NCI-H128 (cell line): ENCODE measurements around the gene SUPT5H.

Experiments used
- DNase-seq: peaks from one replicate; lab custom pipeline; 2025; ENCODE audit not compliant: unreplicated experiment; lab: John Stamatoyannopoulos, UW

Gene SUPT5H

DNA sequence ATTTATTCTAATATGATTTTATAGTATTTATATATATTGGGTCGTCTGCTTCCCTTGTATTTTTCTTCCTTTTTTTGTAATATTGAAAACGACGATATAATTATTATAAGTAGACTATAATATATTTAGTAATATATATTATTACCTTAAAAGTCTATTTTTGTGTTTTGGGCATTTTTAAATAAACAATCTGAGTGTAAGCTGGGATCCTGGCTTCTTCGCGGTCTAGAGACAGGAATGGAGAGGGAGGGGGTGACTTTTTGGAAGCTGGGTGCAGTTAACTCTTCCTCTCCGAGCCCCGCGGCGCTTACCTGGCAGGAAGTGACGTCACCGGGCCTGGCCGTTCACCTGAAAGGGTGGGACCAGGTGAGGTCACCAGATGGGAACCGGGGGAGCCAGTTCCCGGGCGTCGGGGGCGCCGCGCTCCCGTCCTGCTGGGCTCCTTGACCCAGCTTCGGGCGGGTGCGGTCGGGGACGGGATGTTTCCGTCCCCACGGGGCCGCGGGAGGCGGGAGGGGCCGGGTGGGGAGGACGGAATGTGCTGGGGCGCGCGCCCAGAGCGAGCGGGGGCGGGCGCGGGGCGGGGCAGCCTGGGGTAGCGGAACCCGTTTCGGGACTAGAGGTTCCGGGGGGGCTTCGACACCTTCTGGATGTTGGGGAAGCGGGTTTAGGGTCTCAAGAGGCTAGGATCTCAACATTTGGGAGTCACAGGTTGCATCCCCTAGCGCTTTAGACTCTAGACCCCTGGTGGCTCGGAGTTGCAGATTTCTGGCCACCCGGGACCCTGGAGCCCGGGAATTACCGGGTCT, 36.0 kb upstream of the SUPT5H start:
- peak; percentile 91 for DNase-seq

DNA sequence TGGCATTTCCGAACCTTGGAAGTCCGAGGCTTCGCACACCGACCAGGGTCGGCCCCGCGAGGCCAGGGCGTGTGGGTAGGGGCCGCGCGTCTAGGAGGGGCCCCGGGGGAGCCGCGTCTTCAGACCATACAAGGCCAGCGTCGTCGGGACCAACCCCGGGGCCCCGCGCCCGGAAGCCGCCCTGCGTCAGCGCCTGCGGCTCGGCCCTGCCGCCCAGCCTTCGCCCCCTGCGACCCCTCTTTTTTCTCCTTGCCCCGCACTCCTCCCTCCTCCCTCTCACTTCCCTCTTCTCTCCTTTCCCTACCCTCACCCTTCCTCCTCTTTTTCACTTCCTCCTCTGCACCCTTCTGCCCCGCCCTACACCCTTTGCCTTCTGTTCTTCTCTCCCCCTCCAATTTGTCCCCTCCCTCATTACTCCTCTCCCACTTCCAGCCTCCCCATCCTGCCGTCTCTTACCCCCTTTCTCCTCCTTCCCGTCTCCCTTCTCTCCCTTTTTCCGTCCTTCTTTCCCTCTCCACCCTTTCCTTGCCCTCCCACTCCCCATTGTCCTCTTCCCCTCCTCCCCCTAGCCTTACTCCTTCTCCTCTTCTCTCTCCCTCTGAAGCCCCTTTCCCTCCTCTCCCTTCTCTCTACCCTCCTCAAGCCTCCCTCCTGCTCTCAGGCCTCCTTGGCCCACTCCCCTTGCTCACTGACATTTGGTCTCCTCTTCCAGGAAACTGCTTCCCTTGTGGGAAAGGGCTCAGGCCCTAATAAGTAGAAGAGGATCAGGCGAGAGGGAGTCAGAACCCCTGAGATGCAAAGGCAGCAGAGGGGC, 35.2 kb upstream of the SUPT5H start:
- peak; percentile 5 for DNase-seq

DNA sequence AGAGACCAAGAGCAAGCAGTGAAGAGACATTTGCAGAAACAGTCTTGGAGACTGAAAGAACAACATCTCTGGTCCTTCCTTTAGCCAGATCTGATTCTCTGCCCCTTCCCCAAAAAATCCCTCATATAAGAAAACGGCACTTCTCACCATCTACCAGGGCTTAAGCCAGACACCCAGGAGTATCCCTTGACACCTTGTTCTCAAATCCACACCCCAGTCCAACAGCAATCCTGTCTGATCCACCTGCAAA, 34.6 kb upstream of the SUPT5H start:
- DNase-seq, result no peak

DNA sequence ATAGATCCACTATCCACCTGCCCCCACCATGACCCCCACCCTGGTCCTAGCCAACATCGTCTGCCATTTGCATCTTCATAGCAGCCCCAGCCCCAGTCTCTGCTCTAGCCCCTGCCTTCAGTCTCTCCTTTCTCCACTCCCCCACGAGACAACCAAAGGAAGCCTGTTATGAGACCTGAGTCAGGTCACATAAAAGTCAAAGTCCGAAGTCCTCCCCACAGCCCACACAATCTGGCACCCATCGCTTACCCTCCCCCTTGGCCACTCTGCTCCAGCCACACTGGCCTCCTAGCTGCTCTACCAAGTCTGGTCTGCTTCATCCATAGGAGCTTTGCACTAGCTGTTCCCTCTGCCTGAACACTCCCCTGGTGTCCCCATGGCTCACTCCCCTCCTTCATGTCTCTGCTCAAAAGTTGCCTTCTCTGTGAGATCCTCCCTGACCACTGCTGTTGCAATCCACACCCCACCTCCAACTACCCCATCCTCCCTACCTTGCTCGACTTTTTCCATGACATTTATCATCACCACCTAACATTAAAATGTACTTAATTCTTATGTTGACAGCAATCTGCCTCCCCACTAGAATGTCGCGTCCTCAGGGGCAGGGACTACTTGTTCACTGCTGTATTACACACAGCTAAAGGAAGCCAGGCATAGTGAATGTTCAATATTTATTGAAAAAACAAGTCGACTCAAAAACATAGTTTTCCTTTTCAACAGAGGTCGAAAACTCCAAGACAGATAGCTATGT, 34.1 kb upstream of the SUPT5H start:
- no peak for DNase-seq

DNA sequence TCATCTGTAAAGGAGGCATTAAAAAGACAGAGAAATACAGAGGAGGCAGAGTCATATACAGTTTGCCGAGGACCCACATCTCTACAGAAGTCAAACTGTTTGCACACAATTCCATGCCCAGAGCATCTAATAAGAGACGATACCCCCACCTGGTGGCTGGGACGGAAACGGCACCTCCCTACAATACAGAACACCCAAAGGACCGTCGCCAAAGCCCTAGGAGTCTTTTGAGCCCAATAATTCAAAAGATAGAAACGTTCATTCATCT, 33.6 kb upstream of the SUPT5H start:
- peak; percentile 85 for DNase-seq

DNA sequence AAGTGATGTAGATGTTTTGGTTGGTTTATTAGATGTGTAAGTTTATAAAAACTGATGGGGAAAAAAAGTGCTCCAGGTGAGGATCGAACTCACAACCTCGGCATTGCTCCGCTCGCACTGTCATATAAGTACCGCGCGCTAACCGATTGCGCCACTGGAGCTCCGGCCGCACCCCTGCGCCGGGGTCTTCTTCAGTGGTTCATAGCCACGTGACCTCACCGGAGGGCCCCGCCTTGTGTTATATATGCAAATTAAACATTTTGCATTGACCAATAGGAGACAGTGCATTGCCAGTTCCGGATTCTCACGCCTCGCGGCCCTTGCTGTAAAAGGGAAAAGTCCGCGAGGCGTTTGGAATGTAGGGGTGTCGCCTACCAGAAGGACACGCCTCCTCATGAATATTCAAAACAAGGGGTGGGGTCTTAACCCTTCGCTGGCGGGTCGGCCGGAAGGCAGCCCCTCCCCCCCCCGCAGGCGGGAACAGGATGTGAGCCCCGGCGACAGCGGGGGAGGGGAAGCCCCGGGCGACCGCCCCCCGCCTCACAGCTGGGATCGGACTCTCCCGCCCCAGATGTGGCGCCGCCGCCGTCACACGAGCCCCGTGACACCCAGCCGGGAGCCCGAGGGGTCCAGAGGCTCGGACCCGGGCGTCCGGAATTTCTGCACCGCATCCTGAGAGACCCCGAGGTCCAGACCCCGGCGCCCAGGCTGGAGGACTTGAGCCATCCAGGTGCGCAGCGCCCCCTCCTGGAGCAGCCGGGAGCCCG, 33.1 kb upstream of the SUPT5H start, which contains the start of gene PLEKHG2:
Gene PLEKHG2, plus strand, starts transcription at position 570 of the 767 bp plus-strand sequence. CDS start 1,418 bp downstream, outside the sequence.
- peak; percentile 98 for DNase-seq

DNA sequence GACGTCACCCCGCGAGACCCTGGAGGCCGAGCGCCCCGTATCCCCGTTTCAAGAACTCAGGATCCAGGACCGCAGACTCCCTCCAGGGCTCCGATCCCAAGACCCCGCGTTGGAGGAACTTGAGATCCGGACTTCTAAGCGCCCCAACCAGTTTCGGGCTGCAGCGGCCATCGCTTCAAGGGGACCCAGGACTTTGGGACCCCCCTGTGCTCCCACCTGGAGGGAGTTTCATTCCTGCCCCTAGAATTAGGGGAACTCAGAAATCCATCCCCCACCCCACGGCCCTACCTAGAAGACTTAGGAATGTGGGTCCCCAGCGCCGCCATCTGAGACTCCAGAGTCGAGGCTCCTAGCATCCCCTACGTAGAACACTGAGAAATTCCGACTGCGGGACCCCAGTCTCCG, 32.5 kb upstream of the SUPT5H start:
- no peak for DNase-seq

DNA sequence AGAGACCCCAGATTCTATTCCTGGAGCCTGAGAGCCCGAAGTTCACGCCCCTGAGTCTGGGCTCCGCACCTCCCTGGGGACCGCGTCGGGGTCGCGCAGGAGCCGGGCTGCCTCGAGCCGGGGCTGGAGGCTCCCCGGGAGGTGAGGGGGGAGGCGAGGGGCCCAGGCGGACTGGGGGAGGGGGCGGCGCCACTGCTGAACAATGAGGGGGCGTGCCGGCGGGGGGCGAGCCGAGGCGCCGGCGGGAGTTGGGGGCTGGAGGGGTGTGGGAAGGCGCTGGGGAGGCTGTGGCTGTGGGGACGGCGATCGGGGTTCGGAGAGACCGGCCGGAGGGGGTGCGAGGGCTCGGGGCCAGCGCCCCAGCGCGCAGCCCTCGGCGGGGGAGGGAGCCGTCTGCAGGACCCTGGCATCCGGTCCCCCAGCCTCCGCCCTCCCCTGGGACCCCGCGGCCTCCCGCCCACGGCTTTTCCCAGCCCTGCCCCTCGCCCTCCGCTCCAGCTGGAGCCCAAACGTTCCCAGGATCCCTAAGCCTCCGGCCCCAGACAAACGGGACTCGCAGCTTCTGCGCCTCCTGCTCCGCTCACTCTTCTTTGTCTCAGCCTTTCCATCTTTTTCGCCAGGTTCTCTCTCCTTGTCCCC, 32.0 kb upstream of the SUPT5H start:
- DNase-seq, result peak; percentile 40

DNA sequence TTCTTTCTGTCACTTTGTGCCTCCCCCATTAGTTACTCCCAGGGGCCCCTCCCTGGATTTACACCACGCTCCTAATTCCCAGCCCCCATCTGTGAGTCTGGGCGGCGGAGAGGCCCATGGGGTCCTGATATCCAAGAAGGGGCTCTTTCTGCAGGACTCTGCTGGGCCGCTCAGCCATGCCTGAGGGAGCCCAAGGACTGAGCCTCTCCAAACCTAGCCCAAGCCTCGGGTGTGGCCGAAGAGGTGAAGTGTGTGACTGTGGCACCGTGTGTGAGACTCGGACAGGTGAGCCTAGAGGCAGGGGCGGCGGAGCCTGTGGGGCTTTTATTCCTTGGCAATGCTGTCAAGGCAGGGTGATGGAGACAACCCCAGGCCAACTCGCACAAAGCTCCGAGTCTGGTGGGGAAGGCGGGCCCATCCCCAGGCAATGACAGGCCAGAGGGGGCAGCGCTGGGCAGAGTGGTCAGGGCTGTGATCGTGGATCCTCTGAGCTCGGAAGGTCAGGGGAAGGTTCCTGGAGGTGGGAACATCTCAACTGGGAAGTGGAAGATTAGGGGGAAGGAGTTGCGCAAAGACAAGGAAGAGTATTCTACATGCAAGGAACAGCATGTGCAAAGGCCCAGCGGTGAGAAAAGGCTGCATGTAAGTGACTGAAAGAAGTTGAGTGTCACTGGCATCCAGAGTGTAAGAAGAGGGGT, 31.3 kb upstream of the SUPT5H start:
- no peak for DNase-seq

DNA sequence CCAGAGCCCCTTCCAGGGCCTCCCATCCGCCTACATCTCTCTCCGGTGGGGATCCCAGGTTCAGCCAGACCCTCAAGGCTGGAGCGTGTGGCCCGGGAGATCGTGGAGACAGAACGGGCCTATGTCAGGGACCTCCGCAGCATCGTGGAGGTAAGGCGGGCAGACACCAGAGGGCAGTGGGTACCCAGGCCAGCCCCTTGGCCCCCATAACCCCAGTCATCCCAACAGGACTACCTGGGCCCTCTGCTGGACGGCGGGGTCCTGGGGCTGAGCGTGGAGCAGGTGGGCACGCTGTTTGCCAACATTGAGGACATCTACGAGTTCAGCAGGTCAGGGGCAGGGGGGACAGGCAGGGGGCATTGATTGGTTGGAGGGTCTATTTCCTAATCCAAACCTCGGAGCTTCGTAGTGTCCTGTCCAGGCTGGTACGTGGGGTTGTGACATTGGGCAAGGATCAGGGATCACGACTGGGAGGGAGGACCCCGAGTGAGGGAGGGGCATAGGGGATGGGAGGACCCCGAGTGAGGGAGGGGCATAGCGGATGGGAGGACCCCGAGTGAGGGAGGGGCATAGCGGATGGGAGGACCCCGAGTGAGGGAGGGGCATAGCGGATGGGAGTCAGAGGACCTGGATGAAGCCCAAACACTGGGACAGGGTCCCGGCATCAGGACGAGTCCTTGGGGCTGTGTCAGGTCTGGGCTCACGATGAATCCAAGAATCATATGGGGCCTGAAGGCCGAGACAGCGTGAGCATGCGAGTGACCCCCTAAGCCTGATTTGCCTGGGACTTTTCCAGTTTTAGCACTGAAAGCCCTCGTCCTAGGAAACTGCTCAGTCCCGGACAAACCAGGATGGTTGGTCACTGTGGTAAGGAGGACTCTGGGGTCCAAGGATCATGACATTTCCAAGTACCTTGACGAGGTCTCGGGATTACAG, 30.0 kb upstream of the SUPT5H start:
- no peak for DNase-seq

DNA sequence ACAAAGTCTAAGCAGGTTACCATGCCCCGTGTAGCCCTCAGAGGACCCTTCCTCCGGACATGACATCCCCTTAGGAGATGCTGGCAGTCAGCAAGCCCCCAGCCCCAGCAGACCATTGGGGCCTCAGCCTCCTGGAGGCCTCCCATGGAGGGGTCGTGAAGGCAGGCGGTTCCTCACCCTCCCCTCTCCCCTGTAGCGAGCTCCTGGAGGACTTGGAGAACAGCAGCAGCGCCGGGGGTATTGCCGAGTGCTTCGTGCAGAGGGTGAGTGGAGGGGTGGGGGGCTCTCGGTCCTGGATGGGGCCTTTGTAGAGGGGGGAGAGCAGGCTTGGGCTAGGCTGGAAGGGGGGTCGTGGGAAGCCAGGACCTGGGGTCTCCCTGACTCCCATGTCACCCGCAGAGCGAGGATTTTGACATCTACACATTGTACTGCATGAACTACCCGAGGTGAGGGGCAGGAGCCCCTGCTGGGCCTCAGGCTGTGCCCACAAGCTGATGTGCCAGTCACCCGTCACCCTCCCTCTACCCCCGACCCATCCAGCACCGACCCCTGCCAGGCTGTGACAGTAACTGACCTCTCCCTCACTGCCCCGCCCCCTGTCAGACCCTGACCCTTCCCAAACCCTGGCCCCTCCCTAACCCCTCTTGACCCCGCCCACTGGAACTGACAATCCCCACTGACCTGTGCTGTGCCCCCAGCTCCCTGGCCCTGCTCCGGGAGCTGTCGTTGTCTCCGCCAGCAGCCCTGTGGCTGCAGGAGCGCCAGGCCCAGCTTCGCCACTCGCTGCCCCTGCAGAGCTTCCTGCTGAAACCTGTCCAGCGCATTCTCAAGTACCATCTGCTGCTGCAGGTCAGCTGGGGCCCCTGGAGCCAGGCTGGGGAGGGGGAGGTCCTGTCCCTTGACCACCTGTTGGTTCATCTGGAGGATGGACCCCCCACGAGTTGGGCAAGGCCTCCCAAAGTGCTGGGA, 28.9 kb upstream of the SUPT5H start:
- DNase-seq, result no peak

DNA sequence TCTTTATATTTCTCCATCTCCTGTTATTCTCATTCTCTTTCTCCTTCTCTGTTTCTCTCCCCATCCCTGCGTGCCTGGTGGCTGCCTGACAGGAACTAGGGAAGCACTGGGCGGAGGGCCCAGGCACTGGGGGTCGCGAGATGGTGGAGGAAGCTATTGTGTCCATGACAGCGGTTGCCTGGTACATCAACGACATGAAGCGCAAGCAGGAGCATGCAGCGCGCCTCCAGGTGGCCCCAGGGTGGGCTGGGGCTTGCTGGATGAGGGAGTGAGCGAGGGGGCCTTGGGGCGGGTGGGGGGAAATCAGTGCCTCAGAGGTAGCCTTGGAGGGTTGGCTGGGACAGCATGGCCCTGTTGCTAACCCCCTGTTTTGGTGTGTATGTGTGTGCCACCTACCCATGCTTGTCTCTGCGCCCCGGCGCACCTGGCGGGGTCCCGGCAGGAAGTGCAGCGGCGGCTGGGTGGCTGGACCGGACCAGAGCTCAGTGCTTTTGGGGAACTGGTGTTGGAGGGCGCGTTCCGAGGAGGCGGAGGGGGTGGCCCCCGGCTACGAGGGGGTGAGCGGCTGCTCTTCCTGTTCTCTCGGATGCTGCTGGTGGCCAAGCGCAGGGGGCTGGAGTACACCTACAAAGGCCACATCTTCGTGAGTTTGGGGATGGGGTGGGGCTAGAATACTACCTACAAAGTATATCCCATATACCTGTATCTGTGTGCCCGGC, 27.8 kb upstream of the SUPT5H start:
- no peak for DNase-seq

DNA sequence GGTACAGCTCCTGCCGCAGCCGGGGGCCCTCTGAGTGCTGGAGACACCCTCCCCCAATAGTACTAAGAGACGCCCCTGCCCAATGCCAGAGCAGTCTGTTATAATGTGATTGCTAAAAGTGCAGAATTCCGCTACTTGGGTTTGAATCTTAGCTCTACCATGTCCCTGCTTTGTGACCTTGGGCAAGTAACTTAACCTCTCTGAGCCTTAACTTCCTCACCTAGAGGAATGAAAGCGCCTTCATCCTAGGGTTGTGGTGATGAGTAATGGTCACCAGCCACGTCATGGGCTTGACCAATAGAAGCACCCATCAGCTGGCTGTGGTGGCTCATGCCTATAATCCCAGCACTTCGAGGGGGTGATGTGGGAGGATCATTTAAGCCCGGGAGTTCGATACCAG, 26.4 kb upstream of the SUPT5H start:
- no peak for DNase-seq

DNA sequence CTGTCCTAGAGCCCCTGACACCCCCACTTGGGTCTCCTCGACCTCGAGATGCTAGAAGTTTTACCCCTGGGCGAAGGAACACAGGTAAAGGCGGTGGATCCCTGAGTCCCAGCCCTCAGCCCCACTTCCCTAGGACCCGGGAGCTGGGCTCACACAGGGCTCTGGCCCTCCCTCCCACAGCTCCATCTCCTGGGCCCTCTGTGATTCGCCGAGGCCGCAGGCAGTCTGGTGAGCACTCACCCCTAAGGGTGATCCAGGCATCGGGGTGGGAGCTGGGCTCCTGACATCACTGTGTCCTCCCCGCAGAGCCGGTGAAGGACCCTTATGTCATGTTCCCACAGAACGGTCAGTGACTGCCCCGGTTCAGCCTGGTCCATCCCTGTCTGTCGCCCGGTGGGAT, 24.6 kb upstream of the SUPT5H start:
- no peak for DNase-seq

DNA sequence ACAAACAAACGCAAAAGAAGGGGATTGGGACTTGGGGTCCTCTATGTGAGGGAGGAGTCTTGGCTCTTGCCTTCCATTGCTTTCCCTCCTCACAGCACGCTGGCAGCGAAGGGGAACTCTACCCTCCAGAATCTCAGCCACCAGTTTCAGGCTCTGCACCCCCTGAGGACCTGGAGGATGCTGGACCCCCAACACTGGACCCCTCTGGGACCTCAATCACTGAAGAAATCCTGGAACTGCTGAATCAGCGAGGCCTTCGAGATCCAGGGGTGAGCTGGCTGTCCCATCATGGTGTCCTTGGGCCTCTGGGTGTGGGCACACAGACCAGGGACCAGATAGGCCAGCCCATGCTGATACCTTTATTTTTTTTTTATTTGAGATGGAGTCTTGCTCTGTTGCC, 23.4 kb upstream of the SUPT5H start:
- DNase-seq, result no peak

DNA sequence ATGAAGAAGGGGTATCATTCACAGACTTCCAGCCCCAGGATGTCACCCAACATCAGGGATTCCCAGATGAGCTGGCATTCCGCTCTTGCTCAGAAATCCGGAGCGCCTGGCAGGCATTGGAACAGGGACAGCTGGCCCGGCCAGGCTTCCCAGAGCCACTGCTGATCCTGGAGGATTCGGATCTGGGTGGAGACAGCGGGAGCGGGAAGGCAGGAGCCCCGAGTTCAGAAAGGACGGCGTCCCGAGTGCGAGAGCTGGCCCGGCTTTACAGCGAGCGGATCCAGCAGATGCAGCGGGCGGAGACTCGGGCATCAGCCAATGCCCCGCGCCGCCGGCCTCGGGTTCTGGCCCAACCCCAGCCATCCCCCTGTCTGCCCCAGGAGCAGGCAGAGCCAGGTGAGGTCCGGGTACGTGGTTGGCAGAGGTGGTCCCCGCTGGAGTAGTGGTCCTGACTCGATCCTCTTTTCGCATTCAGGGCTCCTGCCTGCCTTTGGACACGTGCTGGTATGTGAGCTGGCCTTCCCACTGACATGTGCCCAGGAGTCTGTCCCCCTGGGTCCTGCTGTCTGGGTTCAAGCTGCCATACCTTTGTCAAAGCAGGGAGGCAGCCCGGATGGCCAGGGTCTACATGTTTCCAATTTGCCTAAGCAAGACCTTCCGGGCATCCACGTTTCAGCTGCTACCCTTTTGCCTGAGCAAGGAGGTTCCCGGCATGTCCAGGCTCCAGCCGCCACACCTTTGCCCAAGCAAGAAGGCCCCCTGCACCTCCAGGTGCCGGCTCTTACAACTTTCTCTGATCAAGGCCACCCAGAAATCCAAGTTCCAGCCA, 21.9 kb upstream of the SUPT5H start:
- DNase-seq, result no peak

DNA sequence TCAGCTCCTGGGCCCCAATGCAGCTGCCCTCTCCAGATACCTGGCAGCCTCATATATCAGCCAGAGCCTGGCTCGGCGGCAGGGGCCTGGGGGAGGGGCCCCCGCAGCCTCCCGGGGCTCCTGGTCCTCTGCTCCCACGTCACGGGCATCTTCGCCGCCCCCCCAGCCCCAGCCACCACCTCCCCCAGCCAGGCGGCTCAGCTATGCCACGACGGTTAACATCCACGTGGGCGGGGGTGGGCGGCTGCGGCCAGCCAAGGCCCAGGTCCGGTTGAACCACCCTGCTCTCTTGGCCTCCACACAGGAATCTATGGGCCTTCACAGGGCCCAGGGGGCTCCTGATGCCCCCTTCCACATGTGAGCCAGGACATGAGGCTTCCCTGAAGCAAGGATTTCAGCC, 20.4 kb upstream of the SUPT5H start:
- no peak for DNase-seq
